GM18526 (cell line): ENCODE measurements around the gene CXCL16.

Experiments used
- POLR2A ChIP-seq: IDR thresholded peaks from 3 replicates; pipeline ENCODE4 v1.6.1; 2011; ENCODE audit not compliant: insufficient read length; ENCODE audit errors: extremely low read depth

CXCL16 gene

DNA sequence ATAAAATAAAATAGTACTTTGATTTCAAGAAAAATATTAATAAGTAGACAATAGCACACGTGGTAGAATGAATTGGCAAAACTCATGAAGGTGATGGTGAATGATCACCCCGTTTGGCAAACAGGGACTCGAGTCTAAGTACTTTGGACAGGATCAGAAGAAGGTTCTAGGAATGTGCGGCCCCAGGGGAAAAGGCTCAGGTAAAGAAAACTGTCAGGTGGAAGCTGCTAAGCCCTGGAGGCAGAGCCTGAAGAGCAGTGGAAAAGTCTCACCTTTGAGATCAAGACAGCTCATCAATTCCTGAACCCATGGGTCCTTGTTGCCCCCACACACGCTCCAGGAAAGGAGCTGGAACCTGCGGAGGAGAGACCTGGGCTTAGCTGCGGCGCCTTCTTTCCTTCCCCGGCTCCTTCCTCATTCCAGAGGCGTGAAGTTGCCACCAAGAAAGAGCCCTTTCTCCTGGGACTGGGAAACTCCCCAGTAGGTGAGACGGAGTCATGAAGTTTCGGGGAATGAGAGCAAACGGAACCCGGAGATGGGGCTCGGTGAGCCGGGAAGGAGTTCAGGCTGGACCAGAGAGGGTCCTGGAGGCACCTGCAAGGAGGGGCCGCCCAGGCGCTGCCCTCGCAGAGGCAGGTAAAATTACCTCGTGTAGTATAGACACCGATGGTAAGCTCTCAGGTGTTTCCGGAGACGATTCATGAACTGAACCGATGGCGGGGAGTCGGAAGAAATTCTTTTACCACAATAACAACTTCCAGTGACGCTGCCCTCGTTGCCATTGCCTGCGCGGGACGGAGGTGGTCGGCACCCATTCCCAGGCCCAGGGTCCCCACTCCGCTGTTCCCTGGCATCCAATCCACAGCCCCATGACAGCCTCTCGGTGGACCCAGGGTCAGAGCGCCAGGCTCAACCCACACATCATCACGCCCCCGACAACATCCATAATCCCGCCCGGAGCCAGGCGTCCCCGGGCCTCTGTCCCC is 1.3 kb downstream of the CXCL16 start:
- TF ChIP-seq POLR2A: no peak

DNA sequence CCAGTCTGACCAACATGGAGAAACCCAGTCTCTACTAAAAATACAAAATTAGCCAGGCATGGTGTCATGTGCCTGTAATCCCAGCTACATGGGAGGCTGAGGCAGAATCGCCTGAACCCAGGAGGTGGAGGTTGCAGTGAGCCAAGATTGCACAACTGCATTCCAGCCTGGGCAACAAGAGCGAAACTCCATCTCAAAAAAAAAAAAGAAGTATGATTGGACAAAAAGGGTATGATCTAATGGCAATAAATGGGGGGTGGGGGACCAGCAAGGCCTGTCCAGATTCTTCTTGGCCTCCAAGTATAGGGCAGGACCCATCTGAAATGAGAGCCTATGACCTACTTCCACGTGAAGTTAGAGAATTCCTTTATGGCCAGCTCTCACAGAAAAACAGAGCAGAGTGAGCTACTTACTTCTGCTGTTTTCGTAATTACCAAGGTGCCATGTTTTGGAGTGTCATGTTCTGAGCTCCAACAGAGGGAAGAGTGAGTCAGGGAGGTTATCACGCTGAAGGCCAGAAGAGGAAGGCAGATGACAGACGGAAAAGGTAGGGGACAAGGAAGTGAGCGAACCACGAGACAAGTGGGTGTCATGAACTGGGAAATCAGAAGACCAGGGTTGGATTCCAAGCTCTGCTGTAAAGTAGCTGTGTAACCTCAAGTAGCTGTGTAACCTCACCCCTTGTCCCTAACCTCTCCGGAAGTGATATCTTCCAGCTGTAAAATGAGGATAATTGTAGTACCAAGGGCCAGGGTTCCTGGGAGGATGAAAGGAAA is 3.7 kb downstream of the CXCL16 start:
- TF ChIP-seq POLR2A: no peak

DNA sequence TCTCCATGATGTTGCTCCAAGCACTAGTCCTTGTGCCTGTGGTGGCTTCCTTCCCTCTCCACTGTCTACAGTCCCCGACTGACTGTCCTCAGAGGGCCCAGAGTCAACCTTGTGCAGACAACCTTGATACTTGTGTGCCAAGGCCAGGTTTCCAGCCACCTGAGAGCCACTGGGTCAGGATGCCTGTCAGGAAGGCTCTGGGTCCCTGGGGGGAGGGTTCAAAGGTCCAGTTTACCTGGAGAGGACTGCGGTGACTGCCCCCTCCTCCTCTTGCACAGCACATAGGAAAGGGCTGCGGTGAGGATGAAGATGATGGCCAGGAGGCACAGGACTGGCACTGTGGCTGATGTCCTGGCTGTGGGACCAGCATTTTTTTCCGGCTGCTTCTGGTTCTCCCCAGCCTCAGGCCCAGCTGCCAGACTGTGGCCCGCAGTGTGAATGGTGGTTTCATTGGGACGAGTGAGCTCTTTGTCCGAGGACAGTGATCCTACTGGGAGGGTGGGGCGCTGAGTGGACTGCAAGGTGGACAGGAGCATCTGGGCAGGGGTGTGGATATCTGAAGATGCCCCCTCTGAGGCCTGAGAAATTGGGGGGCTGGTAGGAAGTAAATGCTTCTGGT is 4.8 kb downstream of the CXCL16 start:
- no peak for TF ChIP-seq POLR2A

DNA sequence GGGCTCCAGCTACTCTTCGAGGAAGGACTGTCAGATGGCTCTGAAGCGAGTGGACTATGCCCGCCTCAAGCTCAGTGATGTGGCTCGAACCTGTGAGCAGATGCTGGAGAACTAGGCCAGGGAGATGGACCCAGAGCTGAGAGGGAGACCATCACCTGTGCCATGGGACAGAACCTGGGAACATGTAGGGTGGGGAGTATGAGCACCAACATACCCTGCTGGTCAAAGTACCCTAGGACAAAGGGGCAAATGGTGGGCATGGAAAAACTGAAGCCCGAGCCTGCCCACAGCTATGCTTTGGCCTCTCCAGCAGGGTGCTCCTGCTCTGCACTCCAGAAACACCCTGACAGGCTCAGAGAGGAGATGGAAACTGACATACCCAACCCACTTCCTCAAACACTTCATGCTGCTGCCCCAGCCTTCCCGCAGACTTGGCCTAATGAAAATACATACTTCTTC is 6.6 kb downstream of the CXCL16 start:
- TF ChIP-seq POLR2A: no peak

DNA sequence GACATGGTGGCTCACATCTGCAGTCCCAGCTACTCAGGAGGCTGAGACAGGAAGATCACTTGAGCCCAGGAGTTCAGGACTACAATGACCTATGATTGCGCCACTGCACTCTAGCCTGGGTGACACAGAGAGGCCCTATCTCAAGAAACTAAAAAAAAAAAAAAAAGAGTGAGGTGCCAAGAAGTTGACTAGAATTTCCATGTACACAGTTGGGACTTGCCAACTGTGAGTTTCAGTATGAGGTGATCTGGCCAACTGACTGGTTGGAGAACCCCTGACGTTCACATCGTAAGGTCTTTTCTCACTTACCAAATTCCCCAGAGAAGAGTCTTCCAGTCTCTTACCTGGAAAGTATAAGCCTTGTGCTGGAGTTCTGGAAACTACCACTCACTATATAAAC is 11.6 kb downstream of the CXCL16 start:
- no peak for TF ChIP-seq POLR2A

DNA sequence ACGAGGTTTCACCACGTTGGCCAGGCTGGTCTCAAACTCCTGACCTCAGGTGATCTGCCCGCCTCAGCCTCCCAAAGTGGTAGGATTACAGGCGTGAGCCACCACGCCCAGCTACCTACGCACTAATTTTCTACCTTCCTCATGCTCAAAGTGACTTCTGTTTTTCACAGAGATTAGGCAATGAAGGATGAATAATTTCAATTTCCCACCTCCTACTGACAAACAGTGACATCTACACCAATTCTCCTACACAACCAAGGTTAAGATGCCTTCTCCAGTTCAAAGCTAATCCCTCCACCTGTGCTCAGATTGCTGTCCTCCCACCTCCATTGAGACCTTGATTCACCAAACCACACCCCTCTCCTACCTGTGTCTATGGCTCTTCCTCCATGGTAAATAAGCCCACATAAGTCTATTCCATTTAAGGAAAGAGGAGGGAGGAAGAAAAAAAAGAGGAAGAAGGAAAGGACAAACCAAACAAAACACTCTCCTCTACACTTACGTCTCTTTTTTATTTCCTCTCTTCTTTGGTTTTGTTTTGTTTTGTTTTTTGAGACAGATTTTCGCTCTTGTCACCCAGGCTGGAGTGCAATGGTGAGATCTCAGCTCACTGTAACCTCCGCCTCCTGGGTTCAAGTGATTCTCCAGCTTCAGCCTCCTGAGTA is 13.9 kb downstream of the CXCL16 start:
- no peak for TF ChIP-seq POLR2A

DNA sequence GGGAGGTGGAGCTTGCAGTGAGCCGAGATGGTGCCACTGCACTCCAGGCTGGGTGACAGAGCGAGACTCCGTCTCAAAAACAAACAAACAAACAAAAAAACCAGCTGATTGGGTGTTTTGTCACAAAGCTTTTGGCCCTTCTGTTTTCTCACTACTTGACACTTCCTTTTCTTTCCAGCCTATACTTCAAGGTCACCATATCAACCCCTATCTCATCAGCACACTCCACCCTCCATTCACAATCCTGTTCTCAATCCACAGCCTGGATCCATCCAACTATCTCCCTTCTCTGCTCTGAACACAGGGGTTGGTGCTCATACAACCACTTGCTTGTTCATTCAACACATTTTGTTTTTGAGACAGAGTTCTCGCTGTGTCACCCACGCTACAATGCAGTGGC is 15.1 kb downstream of the CXCL16 start:
- no peak for TF ChIP-seq POLR2A

DNA sequence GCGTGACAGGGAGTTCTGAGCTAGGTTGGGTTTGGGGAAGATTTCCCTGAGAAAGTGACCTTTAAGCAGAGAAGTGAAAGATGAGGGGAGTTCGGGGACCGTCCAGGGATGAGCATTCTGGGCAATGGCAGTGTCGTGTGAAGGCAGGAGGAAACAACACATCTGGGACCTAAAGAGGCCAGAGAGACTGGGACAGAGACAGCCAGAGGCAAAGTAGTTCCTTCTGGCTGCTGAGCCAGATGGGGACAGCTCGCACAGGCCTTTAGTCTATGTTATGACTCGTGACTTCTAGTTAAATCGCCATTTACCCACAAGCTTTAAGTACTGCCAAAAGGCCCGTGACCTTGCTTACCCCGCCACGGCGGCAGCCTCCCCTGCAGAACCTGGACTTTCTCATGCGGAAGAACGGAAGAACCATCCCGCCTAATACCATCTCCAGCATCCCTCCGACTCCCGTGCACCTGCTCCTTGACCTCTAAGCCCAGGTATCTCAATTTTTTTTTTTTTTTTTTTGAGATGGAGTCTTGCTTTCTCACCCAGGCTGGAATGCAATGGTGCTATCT is 17.0 kb downstream of the CXCL16 start:
- TF ChIP-seq POLR2A: no peak

DNA sequence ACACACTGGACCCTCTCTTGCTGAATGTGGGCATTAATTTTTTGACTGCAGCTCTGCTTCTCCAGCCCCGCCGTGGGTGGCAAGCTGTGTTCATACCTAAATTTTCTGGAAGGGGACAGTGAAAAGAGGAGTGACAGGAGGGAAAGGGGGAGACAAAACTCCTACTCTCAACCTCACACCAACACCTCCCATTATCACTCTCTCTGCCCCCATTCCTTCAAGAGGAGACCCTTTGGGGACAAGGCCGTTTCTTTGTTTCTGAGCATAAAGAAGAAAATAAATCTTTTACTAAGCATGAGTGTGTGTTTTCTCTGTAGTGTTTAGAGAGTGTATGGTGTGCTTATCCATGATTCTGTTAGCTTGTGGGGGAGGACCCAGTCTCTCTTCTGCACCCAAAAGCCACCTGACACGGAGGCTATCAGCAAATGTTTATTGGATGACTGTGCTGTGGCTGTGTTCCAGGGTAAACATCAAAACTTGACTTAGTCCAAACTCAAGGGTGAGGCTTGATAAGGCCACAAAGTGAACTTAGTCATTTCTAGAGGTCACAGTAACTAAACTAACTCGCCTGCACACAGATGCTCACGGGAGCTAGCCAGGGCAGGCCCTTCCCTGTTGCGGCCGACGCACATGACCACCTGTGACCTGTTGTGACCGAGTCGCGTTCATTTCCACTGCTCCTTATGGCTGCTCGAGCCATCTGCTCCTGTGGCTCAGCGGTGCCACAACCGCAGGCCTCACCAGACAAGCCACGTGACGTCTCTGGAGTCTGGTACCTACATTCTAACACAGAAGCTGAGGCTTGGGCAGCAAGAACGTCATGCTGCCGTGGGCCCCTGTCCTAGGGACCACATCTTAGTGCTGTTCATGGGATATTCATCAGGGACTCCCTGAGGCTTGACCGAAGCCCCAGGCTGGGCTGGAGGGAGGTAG is 18.3 kb downstream of the CXCL16 start:
- TF ChIP-seq POLR2A: no peak

DNA sequence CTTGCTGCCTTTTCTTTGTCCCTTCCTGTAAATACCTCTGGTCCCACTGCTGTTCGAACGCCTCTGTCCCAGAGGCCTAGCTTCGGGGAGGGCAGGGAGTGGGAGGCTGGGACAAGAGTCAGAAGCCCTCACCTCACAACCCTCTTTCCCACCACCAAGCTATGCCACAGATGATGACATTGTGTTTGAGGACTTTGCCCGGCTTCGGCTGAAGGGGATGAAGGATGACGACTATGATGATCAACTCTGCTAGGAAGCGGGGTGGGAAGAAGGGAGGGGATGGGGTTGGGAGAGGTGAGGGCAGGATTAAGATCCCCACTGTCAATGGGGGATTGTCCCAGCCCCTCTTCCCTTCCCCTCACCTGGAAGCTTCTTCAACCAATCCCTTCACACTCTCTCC is 18.9 kb downstream of the CXCL16 start:
- TF ChIP-seq POLR2A: no peak

DNA sequence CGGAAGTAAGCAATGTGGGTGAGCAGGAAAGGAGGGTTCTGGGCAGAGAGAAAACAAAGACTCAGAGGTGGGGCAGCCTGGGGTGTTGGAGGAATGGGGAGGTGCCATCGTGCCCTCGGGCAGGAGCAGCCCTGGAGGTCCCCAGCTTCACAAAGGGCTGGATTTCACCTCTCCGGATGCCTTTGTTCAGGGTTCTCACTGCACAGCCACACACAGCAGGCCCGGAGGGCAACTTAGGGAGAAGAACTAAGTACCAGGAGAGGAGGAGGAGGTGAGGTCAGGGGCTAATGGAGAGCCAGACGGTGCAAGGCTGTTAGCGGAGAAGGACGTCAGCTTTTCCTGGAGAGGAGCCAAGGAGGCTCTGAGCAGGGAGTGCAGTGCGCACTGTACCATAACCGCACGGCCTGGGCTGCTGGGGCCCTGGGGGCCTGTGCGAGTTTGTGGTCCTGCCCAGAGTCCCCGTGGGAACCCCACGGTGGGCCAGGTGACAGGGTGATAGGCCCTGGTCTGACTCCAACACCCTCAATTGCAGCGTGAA is 20.0 kb downstream of the CXCL16 start:
- TF ChIP-seq POLR2A: no peak

DNA sequence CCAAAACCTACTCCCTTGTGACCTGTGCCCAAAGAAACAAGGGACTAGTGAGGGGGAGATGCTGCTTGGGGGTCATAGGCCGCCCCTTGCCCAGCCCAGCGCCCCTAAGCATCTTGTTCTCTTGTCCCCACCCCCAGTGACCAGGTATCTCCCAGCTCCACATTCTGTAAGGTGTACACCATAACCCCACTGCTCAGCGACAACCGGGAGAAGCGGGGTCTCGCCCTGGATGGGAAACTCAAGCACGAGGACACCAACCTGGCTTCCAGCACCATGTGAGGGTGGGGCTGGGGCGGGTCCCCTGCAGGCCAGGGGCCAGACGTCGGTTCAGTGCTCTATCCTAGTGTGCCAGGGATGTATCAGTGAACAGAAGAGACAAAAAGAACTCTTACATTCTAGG is 20.6 kb downstream of the CXCL16 start:
- TF ChIP-seq POLR2A: no peak

DNA sequence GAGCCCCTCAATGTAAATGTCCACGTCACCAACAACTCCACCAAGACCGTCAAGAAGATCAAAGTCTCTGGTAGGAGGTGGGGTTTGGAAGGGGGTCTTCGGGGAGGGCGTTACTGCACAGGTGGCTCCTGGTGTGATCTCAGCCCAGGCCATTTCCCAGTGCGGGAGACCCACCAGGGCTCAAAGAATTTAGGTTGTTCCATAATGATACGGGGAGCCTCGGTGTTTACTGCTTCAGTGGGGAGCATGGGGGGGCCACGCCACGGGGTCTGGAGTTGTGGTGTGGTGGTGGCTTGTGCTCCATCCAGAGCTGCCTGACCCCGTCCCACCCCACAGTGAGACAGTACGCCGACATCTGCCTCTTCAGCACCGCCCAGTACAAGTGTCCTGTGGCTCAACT is 21.5 kb downstream of the CXCL16 start:
- TF ChIP-seq POLR2A: no peak
